Esophagus squamous epithelium (tissue), 4 donors: ENCODE results near the gene COL1A1.

Source experiments
- POLR2A ChIP-seq, 4 donors: fragments of 450-650 bp; IDR thresholded peaks; one replicate each; pipeline ENCODE4 v1.6.1; 2017; ENCODE audit warnings: antibody characterized with exemption in 4 of 4, mild to moderate bottlenecking in 4 of 4, moderate library complexity in 3 of 4
- TF ChIP-seq, protein P1 (sequence below), 6 experiments: fragments of 450-650 bp in 4 of 6; fragments of 200-600 bp in 2 of 6; sonication (generic) in 2 of 6; IDR thresholded peaks; one replicate each; pipeline ENCODE4 v1.5.1; 2016 to 2019; ENCODE audit warnings: antibody characterized with exemption in 6 of 6, mild to moderate bottlenecking in 4 of 6, moderate library complexity in 4 of 6

DNA sequence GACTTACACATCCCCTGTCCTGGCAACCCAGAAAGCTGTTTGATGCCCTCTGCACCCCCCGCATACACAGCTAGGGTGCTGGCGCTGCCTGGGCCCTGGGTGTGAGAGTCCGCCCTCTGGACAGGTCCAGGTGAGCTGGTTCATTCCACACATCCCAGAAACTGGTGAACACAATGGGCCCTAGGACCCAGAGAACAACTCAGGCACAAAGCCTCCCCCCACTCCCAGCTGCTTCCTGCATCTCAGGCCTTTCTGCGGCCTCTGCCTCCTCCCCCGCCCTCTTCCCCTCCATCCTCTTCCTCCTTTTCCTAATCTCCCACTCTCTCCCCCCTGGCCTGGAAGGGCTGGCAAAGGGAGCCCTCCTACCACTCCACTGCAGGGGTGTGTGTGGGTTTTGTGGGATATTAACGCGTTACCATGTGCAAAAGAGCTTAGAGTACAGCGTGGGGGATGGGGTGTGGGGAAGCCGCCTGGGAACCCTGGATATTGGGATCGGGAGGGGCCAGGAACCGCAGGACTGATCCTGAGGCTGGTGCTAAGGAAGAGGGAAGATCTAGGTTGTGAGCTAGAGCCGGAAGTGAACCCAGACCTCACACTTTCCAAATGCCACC, 49.4 kb downstream of the COL1A1 start:
- TF ChIP-seq POLR2A (IDR thresholded peaks at IDR 0.05), result peak in 1 of 4 donors; percentile 15
- TF ChIP-seq, protein P1, sequence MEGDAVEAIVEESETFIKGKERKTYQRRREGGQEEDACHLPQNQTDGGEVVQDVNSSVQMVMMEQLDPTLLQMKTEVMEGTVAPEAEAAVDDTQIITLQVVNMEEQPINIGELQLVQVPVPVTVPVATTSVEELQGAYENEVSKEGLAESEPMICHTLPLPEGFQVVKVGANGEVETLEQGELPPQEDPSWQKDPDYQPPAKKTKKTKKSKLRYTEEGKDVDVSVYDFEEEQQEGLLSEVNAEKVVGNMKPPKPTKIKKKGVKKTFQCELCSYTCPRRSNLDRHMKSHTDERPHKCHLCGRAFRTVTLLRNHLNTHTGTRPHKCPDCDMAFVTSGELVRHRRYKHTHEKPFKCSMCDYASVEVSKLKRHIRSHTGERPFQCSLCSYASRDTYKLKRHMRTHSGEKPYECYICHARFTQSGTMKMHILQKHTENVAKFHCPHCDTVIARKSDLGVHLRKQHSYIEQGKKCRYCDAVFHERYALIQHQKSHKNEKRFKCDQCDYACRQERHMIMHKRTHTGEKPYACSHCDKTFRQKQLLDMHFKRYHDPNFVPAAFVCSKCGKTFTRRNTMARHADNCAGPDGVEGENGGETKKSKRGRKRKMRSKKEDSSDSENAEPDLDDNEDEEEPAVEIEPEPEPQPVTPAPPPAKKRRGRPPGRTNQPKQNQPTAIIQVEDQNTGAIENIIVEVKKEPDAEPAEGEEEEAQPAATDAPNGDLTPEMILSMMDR (IDR thresholded peaks at IDR 0.05), result peak in 2 of 6 experiments; percentile 12 to 13
